Suppressor macrophage treated with lipopolysaccharide for 1 hour (primary cell): Measurements from ENCODE around the gene FDXR.
"Not testable (repeated sequence)": the region's sequence is repeated elsewhere in the genome, so short reads cannot be mapped to it uniquely, and the experiment has no call there.

Experiments
- DNase-seq, 3 donors: peaks; one replicate each; pipeline ENCODE4 v3.0.0-alpha.2; 2020 to 2022

Gene FDXR

GRCh38 chr17:74871356-74872076 lies 1.3 kb downstream of the FDXR start:
- no peak for DNase-seq

- DNase-seq, result no peak
These were observed 2.3 kb downstream of the FDXR start for GRCh38 chr17:74870512-74870911.

- DNase-seq, result not testable (repeated sequence)
These were observed 2.8 kb downstream of the FDXR start for GRCh38 chr17:74870028-74870427.

GRCh38 chr17:74868908-74869255 lies 3.9 kb downstream of the FDXR start:
- no peak for DNase-seq

GRCh38 chr17:74868251-74868907 lies 4.4 kb downstream of the FDXR start:
- no peak for DNase-seq

- no peak for DNase-seq
These were observed 6.5 kb downstream of the FDXR start for GRCh38 chr17:74866198-74866835.

GRCh38 chr17:74865504-74866197 lies 7.1 kb downstream of the FDXR start:
- no peak for DNase-seq

- DNase-seq, result peak; percentile 90 to 92 (median 91)
These were observed 7.9 kb downstream of the FDXR start for GRCh38 chr17:74864866-74865395.

- no peak for DNase-seq
These were observed 8.4 kb downstream of the FDXR start for GRCh38 chr17:74864297-74864865.

- DNase-seq, result no peak
These were observed 9.1 kb downstream of the FDXR start for GRCh38 chr17:74863420-74864296.

GRCh38 chr17:74862919-74863318 lies 9.9 kb downstream of the FDXR start:
- no peak for DNase-seq

GRCh38 chr17:74862108-74862901 lies 10.5 kb downstream of the FDXR start:
- peak; percentile 68 to 88 (median 80) for DNase-seq

- DNase-seq, result no peak
These were observed 11.1 kb downstream of the FDXR start for GRCh38 chr17:74861662-74862107.

GRCh38 chr17:74860872-74861661 lies 11.7 kb downstream of the FDXR start:
- DNase-seq, result peak in 1 of 3 donors; percentile 34

- peak in 1 of 3 donors; percentile 27 for DNase-seq
These were observed 12.4 kb downstream of the FDXR start for GRCh38 chr17:74860229-74860871.

- DNase-seq, result peak; percentile 32 to 68 (median 53)
These were observed 13.2 kb downstream of the FDXR start, which contains the start of gene GRIN2C for GRCh38 chr17:74859459-74860228. TSS of gene GRIN2C (minus strand) at chr17:74859885. CDS start at chr17:74855092, 4,793 bp downstream.

GRCh38 chr17:74858672-74859458 lies 13.9 kb downstream of the FDXR start:
- DNase-seq, result no peak

GRCh38 chr17:74857191-74857590 lies 15.6 kb downstream of the FDXR start:
- DNase-seq, result no peak
